ENCODE measurements around the gene SYK.
"Not testable (repeated sequence)": the region's sequence is repeated elsewhere in the genome, so short reads cannot be mapped to it uniquely, and the experiment has no call there.

Gene SYK

DNA sequence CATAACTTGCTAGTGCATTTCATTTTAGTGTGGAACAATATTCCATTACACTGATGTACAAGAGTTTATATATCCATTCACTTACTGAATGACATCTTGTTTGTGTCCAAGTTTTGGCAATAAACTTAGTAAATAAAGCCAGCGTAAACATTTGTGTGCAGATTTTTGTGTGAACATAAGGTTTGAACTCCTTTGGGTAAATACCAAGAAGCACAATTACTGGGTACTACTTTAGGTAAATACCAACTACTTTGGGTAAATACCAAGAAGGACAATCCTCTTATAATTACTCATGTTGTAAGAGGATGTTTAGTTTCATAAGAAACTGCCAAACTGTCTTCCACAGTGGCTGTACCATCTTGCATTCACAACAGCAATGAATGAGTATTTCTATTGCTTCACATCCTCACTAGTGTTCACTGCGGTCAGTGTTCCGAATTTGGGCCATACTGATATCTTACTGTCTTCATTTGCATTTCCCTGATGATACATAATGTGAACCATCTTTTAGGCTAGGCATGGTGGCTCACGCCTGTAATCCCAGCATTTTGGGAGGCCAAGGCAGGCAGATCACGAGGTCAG lies 2.3 kb upstream of the SYK start:
- DNase-seq: no peak

DNA sequence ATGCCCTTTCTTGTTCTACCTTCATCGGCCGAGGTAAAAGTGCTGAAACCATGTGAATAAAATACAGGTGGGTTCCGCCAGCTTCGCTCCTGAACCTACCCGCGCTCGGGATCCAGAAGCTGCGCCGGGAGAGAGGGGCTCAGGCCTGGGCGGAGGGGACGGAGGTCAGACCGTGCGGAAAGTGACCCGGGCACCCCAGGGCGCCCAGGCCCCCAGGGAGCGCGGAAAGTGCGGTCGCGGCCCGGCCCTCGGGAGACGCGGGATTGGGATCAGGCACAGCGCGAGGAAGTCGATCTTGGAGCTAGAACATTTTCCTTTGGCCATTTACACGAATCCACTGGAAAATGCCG lies 329 bp downstream of the SYK start:
- DNase-seq: no peak

GRCh38 chr9:90802386-90802985 lies 867 bp downstream of the SYK start:
- no peak for DNase-seq

- DNase-seq: no peak
Measured at GRCh38 chr9:90803860-90804593, 2.4 kb downstream of the SYK start.

DNA sequence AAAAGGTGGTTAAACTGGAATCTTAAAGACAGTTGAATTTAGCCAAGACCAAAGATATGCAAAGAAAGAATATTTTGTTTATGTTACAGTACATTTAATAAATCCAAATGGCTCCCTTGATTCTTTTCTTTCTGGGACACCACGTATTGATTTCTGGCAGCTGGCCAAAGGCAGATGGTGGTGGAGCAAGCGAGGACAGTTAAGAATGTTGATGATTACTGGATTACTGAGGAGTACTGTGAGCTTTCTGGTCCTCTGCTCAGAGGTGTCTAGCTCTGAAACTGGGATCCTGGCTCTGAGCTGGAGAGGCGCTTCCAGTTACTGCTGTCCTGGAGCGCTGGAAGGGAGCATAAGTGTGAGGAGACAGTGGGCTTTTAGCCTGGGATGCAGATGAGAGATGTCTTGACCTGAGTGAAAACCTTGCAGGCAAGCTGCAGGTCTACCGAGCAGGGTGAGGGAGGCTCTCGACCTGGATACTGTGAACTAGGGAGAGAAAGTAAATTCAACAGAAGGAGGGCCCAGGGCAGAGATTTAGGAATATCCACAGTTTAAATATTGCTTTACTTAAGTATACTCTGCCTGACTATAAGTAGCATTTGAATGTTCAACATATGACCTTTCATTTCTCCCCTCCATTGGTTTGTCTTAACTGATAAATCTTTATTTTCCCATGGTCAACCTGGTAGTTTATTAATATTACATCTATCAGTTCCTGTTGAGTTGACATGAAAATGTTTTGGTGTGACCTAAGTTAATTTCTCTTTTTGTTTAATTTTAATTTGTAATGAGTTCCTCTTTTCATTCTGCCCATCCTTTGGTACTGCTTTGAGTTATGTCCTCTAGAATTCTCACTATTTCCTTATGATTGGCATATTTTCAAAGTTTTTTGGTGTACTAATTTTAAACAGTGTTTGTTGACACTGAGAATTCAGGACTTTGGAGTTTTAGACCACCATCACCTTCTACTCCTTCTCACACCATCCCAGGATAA lies 3.7 kb downstream of the SYK start:
- DNase-seq: no peak

DNA sequence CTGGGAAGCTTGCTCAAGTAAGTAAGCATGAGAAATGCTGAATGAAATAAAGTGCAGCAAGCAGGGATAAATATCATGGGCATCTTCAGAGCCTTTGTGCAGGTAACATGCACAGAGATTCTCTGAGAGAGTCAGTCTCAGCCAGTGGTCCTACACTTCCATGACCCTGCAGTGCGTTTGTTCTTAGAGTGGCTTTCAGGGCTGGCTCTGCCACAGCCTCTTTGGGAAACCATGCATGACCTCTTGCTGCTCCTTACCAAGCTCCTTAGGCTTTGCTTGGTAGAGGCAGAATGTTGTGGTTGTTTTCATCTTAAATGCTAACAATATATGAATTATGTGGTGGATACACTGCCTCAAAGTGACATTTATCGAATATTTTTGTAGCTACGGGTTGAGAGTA lies 5.4 kb downstream of the SYK start:
- DNase-seq: no peak

DNA sequence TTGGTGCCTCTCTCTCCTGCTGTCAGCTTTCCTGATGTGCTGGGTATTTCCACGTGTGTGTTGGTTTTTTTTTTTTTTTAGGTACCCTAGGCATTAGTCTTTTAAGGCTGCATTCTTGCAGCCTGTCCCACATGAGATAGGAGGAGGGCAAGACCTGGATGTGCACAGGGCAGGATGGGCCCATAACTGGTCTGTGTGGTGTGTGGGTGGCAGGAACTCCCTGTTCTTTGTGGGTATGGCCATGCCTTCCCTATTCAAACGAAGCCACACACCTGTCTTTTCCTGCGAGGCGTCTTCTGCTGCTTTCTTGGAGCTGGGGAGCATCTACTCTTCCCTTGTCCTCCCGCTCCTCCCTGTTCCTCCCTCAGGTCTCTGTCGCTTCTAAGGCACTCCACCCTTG lies 6.8 kb downstream of the SYK start:
- DNase-seq: no peak

GRCh38 chr9:90808890-90809685 lies 7.5 kb downstream of the SYK start:
- DNase-seq: no peak

- no peak for DNase-seq
Measured at GRCh38 chr9:90810691-90811090, 9.1 kb downstream of the SYK start.

DNA sequence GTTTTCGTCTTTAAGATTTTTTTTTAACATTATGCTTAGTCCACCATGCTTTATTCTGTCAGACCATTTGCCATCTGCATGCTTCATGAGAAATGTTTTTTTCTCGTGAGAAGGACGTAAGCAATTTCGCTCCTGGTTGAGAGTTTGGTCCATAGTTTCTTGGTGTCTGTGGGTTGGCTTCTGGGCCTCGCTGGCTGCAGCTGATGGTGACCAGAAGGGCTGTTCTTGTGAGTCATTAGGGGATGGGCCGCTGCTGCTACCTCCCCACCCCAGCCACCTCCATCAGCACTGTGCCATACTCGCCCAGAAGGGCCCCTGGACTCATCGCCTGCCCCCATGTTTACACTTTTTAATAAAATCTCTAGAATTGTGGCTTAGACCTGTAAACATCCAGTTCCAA lies 11.4 kb downstream of the SYK start:
- DNase-seq: no peak

DNA sequence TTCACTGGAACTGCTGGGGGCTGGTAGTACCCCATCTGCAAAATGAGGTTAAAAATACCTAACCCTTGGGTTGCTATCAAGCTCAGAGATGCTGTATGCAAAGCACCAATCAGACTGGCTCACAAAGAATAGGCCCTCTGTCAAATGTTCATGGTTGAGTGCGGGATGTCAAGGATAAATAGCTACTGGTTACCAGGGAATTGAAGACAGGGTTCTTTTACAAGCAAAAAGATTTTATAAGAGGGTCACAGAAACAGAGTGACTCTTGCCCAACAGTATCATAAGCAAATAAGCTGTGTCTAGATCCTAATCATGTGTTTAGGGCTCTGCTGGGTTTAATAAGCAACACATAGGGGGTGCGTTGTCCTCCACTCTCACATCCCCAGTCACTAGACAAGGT lies 11.9 kb downstream of the SYK start:
- DNase-seq: no peak

DNA sequence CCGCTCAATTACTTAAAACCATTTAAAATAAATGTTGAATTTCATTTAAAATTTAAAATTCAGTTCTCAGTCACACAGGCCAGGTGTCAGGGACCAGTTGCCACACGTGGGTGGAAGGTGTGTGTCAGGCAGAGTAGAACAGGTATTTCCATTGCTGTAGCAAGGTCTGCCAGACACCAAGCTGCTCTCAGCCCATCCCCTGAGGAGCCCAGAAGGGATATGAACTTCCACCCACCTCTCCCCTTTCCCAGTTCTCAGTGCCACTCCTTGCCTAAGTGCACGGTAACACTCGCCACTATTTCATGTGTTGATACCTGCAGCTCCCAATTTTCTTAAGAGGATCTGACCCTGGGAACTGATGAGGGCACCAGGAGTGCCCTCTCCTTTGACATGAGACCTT lies 12.7 kb downstream of the SYK start:
- DNase-seq: no peak

DNA sequence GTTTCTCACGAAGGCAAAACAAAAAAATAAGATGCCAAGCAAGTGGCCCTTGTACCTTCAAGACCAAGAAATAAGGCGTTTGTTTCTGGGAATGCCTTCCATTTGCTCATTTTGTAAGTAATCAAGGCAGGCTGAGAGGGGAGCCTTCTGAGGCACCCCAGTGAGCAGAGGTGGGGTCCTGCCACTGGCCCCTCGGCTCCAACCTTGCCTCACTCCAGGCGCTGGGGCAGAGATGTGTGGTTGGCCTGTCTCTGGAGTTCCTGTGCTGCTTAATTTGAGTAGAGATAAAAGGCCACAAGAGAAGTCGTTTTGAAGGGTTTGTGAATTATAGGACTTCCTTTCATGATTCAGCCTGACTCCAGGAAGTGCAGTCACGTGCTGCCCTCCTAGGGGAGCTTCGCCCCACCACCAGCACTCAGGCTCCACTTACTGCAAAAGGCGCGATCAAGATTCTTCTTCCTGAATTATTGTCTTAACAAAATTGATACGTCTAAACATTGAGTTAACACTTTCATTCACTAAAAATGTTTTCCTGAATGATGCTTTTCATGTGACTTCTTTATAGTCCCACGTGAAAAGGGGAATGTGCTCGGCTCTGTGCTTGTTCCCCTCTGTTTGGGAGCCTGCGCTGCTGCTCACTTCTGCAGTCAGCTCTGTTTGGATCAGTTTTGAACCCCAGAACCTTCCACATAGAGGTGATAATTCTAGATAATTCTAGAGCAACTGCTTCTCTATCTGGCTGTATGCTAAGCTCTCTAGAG lies 13.7 kb downstream of the SYK start:
- DNase-seq: no peak

DNA sequence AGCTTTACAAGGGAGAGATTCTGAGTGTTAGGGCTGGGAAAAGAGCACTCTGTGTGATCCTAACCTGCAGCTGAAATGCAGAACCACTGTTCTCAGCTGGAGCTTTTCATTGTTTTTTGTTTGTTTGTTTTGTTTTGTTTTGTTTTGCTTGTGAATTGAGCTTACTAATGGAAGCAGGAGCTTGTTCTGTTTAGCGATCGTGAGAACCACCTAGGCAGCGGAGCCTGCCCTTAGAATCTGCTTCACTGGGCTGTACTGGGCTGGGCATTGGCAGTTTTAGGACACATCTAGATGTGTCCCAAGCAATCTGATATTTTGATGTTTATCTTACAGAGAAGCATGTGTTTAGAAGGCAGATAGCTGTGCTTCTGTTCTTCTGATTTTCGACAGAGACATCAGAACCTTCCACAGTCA lies 14.3 kb downstream of the SYK start:
- no peak for DNase-seq

- DNase-seq: no peak
Measured at GRCh38 chr9:90816690-90817089, 15.1 kb downstream of the SYK start.

DNA sequence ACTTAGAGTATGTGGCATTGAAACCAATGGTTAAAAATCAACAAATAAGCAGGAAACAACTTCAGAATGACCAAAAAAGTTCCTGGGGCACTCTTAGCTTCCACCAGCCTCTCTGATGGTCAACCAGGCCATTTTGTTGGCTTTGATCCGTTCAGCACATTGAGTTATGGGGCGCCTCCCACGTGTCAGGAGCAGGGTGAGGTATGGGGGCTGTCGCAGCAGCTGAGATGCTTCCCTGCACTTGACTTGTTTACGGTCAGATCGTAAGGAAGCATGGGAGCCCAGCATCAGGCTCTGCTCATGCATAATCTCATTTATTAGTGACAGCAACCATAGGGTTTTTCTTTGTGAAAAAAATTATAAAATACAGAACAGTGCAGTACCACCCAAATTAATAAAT lies 16.7 kb downstream of the SYK start:
- DNase-seq: no peak

GRCh38 chr9:90820406-90820805 lies 18.8 kb downstream of the SYK start:
- not testable (repeated sequence) for DNase-seq

GRCh38 chr9:90821236-90821635 lies 19.6 kb downstream of the SYK start:
- DNase-seq: not testable (repeated sequence)

DNA sequence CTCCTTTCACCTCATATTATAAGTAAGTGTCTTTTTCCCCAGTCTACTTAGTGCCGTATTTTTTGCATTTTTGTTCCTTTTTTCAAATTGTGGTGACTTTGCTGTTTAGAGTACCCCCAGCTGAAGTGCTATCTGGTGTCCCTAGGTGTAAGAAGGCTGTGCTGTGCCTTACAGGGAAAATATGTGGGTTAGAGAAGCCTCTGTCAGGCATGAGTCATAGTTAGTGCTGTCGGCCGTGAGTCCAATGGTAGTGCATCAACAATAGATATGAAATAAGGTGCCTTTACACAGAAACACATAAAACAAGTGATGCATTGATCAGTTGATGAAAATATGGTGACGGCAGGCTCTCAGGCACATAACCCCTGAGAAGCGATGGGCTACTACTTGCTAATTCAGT lies 20.1 kb downstream of the SYK start:
- no peak for DNase-seq

- DNase-seq: no peak
Measured at GRCh38 chr9:90822866-90823265, 21.2 kb downstream of the SYK start.

GRCh38 chr9:90825586-90825985 lies 24.0 kb downstream of the SYK start:
- DNase-seq: no peak

Data from stimulated activated CD4-positive, alpha-beta T cell treated with anti-CD3 and anti-CD28 coated beads, Interleukin-2, amount 100 ng/mL, for 48 hours (primary cell).